Measurements from ENCODE around the gene RBM24.

RBM24 gene

DNA sequence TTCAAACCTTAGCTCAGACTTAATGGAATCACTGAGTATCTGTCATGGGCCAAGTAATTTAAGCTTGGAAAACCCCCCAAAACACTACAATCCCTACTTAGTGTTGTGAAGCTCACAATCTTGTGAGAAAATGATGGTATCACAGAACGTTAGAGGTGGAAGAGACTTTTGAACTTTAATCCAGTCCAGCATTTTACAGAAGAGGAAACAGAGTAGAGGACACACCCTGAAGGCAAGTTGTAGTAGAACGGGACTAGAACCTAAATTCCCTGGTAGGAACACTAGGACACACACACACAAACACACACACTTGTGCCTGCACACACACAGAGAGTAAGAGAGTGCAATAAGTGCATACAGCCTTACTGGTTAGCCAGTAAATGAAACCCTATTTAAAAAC is 62.1 kb downstream of the RBM24 start:
- TF ChIP-seq, protein P1, sequence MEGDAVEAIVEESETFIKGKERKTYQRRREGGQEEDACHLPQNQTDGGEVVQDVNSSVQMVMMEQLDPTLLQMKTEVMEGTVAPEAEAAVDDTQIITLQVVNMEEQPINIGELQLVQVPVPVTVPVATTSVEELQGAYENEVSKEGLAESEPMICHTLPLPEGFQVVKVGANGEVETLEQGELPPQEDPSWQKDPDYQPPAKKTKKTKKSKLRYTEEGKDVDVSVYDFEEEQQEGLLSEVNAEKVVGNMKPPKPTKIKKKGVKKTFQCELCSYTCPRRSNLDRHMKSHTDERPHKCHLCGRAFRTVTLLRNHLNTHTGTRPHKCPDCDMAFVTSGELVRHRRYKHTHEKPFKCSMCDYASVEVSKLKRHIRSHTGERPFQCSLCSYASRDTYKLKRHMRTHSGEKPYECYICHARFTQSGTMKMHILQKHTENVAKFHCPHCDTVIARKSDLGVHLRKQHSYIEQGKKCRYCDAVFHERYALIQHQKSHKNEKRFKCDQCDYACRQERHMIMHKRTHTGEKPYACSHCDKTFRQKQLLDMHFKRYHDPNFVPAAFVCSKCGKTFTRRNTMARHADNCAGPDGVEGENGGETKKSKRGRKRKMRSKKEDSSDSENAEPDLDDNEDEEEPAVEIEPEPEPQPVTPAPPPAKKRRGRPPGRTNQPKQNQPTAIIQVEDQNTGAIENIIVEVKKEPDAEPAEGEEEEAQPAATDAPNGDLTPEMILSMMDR (IDR thresholded peaks at IDR 0.05; ENCODE audit: low read depth, low read length), result no peak
- TF ChIP-seq EZH2phosphoT487 (IDR thresholded peaks at IDR 0.05; ENCODE audit: low read depth), result no peak
- H3K9me3 ChIP-seq (ENCODE audit: insufficient read depth, low read length), result no peaks in the 10 kb centered on the region
- no peaks in the 10 kb centered on the region for H4K20me1 ChIP-seq (ENCODE audit: insufficient read depth, low read length)
- H3K4me1 ChIP-seq (ENCODE audit: low read length), result no peaks in the 10 kb centered on the region
- no peak overlapping the region for H2AFZ ChIP-seq (ENCODE audit: low read depth, low read length)
- H3K36me3 ChIP-seq (replicated peaks; ENCODE audit: low read depth, low read length), result no peaks in the 10 kb centered on the region
- H3K79me2 ChIP-seq (ENCODE audit: low read length), result no peaks in the 10 kb centered on the region
- no peak overlapping the region for H3K9ac ChIP-seq (ENCODE audit: low read length)
- H3K4me2 ChIP-seq (ENCODE audit: low read length), result no peak overlapping the region
- H3K4me3 ChIP-seq (ENCODE audit: low read length), result no peak overlapping the region
- no peaks in the 10 kb centered on the region for H3K27me3 ChIP-seq (ENCODE audit: low read depth, low read length)
- H3K27ac ChIP-seq (ENCODE audit: low read length), result no peak overlapping the region
